IMR-90 (cell line): Measurements from ENCODE around the gene SLCO3A1.

Experiments used
- BHLHE40 ChIP-seq: fragments of 150-350 bp; IDR thresholded peaks from 2 replicates; pipeline ENCODE4 v1.6.1; 2016; ENCODE audit warnings: mild to moderate bottlenecking, low read depth, low read length
- CHD1 ChIP-seq: IDR thresholded peaks from 2 replicates; pipeline ENCODE4 v1.6.1; 2012; ENCODE audit warnings: low read depth, low read length, improper control_type of control experiment
- CTCF ChIP-seq: conservative IDR thresholded peaks from 2 replicates; pipeline ENCODE4 v1.5.1; 2012; ENCODE audit warnings: mild to moderate bottlenecking, low read depth, low read length, improper control_type of control experiment
- MAFK ChIP-seq: IDR thresholded peaks from 2 replicates; pipeline ENCODE4 v1.6.1; 2012; ENCODE audit warnings: low read depth, low read length, improper control_type of control experiment
- NFE2L2 ChIP-seq: fragments of 150-350 bp; IDR thresholded peaks from 2 replicates; pipeline ENCODE4 v1.6.1; 2016; ENCODE audit warnings: low read depth, mild to moderate bottlenecking, low read length
- POLR2A ChIP-seq: IDR thresholded peaks from 2 replicates; pipeline ENCODE4 v1.6.1; 2012; ENCODE audit warnings: mild to moderate bottlenecking, low read depth, low read length
- SMC3 ChIP-seq: fragments of 150-350 bp; IDR thresholded peaks from 2 replicates; pipeline ENCODE4 v1.6.1; 2016; ENCODE audit warnings: low read depth, mild to moderate bottlenecking, antibody characterized with exemption, low read length, moderate library complexity
- USF2 ChIP-seq: fragments of 150-350 bp; IDR thresholded peaks from 2 replicates; pipeline ENCODE4 v1.6.1; 2017; ENCODE audit warnings: mild to moderate bottlenecking, antibody characterized with exemption, low read length, low read depth

GRCh38 chr15:92146511-92147150 lies 293.1 kb downstream of the SLCO3A1 start:
- TF ChIP-seq CTCF (no peak), POLR2A (no peak), BHLHE40 (no peak), NFE2L2 (no peak), MAFK (no peak), CHD1 (no peak), USF2 (no peak), SMC3 (no peak)
